Stimulated activated CD8-positive, alpha-beta memory T cell treated with anti-CD3 and anti-CD28 coated beads, Interleukin-2, amount 100 ng/mL, for 48 hours (primary cell): ENCODE data around the gene NRN1.

Experiments used
- DNase-seq, 2 donors: peaks; one replicate each; pipeline ENCODE4 v3.0.0-alpha.2; 2020; ENCODE audit warnings: low read depth in 2 of 2

The NRN1 gene

DNA sequence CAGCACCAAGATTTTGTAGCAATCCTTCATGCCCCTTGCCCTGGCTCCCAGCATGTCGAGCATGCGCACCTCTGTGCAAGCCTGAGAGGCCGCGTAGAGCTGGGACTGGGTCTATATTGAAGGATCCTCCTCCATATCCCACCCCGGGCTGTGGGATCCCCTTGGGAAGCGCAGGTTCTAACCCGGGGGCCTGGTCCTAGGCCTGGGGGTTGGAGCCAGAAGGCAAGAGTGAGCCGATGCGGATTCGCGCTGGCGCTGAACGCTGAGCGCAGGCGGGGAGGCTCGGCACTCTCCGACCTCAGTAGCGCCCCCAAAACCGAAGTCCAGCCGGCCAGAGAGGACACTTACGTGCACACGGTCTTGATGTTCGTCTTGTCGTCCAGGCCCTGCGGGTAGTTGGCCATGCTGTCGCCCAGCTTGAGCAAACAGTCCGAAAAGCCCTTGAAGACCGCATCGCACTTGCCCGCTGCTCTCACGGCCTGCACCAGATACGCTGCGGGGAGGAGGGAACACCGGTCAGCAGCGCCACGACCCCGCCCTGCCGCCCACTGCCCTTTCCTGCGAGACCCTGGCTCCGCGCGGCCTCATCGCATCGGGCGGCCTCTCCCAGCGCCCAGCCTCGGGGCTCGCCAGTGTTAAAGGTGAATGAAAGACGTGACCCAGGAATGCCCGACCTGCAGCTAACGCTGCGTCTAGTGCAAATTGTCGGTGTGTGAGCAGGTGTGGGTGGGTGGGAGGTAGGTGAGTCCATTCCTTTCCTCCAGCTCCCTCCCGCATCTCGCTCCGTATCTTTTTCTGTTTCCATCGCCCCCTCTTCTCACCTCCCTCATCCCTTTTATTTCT lies 4.5 kb downstream of the NRN1 start:
- no peak for DNase-seq

- no peak for DNase-seq
Measured at GRCh38 chr6:6001443-6001842, 5.3 kb downstream of the NRN1 start.

DNA sequence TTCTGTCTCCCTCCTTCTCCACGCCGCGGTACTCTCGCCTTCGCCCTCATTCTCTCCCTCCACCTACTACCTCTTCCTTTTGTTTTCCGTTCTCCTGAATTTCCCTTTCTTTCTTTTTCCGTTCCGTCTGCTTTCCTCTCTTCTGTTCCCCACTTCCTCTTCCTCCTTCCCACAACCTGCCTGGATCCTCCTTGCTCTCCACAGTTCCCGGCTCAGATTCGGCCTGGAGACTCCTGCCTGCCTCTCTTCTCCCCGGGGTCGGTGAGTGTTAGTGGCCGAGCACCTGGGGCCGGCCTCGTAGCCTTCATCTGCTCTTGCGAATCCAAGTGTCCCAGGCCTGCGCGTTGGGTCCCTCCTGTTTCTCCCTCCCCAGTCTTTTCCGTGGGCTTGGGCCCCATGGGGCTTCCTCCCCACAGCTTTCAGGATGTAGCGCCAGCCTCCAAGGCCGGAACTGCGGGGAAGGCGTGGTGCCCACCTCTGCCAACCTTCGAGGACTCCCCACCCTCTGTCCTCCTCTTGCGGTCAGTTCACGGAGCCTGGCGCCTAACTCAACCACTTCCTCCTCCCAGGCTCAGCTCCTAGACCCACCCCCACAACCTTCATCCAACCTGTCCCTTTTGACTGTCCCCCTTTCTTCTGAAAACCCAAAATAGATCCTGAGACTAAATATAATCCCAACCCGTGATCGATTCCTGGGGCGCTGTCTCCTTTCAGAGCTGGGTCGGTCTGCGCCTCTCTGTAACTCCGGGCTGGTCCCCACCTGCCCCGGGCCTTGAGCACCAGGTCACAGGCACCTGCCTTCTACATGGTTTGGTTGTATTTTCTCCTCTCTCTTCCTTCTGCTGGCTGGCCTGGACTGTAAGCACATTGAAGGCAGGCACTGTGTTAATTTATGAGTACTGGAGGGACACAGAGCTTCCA lies 6.8 kb downstream of the NRN1 start:
- DNase-seq, result no peak

GRCh38 chr6:5998711-5999687 lies 7.7 kb downstream of the NRN1 start:
- no peak for DNase-seq

DNA sequence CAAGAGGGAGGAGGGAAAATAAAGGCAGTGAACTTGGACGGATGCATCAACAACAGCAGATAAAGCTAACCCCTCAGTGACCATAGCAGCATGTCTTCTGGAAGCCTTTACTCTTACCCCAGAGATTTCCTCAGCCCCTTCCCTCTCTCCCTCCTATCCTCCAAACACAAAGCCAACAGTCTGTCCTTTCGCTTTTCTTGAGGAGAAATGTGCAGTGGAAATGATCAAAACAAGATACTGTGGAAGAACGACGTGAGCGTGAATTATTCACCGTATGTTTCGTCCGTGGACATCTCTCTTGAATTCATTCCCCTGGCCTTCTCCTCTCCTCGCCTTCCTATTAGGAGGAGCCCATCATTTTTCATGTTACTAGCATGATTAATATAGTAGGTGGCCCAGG lies 8.5 kb downstream of the NRN1 start:
- no peak for DNase-seq

GRCh38 chr6:5997420-5997987 lies 9.2 kb downstream of the NRN1 start:
- no peak for DNase-seq

DNA sequence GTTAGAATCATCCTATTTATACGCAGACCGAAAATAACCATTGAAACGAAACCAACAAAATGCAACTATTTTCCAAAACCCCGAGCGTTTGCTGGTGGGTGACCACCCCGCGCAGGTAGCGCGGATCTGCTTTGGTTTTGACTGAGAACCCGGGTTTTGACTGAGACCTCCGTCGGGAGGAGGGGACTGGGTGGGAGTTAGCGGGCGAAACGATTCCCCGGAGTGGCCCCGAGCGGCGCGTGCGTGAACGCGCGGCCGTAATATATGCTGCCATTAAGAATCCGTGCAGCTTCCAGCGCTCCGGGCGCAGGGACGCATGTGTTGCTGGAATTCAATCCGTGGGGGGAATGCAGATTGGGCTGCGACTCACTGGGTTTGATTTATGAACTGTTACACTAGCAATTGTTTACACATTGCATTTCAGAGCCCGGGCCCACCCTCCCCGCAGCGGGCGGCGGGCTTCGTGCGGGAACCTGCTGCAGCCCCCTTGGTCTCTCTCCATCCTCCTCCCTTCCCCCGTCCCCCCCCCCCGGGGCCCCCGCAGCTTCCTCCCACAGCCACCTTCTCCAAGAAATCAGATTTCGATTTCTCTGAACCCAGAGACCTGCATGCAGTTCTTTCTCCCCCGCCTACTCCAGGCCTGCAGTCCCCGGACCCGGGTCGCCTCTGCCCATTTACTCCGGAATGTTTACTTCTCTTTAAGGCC lies 9.9 kb downstream of the NRN1 start:
- DNase-seq, result no peak

DNA sequence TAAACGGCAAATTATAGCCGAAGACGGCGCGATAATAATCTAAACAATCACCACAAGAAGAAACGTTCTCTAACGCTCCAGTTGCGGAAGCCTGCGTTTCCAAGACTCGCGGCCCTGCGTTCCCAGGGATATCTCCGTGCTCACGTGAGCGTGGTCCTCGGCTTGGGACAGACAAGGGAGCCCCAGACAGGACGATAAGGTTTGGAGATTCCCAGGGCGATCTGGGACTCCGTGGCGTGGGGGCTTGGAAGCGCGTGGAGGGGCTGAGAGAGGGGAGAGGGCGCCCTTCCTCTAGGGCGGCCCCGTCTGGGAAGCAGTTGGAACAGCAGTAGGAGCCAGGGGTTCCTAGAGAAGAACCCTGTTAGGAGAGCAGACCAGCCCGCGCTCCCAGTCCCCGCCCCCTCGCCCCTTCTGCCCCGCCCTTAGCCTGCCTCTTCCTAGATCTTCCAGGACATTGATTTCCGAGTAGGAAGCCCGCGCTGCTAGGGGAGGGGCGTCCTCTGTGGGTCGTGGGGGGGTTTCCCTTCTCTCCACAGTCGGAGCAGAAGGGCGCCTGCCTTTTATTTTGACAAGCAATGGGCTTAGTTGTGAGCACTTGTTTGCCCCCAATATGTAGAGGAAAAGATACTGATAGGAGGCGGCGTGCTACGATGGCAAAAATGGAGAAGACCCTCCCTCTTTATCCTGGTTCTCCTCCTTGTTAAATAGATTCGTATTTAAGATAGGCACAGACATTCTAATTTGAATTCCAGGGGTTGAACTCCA lies 10.6 kb downstream of the NRN1 start:
- no peak for DNase-seq

GRCh38 chr6:5995658-5995948 lies 11.1 kb downstream of the NRN1 start:
- DNase-seq, result no peak

GRCh38 chr6:5994999-5995657 lies 11.6 kb downstream of the NRN1 start:
- no peak for DNase-seq

GRCh38 chr6:5994234-5994998 lies 12.3 kb downstream of the NRN1 start:
- DNase-seq, result no peak

DNA sequence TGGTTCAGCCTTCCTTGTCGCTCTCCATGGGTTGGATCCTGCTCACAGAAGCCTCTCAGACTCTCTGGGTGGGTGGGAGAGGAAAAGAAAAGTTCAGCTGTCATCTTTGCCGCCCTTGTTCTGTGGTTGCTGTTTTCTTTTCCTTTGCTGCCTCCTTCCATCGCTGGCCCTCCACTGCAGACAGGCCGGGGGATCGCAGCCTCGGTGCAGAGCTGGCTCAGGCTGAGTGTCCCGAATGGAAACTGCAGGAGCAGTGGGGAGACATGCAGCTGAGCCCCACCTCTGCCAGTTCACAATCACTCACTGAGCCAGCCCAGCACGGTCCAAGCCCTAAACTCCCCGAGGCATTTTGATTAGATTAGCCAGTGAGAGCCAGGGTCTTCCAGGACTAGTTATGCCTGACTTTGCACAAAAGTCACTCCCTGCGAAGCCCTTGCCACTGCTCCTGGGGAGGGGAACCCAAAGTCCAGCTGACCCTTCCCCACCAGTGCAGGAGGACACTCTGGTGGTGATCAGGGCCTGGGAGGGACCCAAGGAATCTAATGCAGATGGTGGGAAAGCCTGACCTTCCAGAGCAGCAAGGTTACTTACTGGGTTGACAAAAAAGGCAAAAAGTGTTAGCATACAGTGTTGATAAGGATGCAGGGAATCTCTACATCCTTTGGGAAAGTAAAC lies 14.0 kb downstream of the NRN1 start:
- no peak for DNase-seq

DNA sequence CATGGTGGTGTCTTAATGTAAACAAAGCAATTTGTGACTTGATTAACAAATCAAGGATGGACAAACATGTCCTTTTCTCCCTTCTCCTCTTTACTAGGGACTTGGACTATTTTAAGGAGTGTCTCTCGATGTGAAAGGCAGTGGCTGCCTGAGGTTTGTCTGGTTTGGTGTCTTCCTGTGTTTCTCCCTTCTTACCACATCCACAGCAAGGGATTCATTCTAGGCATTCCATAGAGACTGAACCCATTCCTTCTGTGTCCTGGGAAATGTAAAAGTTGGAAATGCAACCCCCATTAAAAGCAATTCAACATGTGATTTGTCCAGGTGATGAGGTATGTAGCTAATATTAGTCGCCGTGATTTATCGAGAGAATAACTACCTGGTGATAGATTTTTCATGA lies 15.9 kb downstream of the NRN1 start:
- no peak for DNase-seq

GRCh38 chr6:5989141-5989723 lies 17.5 kb downstream of the NRN1 start:
- DNase-seq, result no peak

- DNase-seq, result no peak
Measured at GRCh38 chr6:5986861-5987260, 19.9 kb downstream of the NRN1 start.

GRCh38 chr6:5984150-5985089 lies 22.3 kb downstream of the NRN1 start:
- DNase-seq, result no peak
